Activated CD4-positive, CD25-positive, alpha-beta regulatory T cell treated with anti-CD3 and anti-CD28 coated beads, Interleukin-2, amount 50 U/mL, for 16 hours (primary cell): ENCODE data around the gene LRP3.
"Not testable (repeated sequence)": the region's sequence is repeated elsewhere in the genome, so short reads cannot be mapped to it uniquely, and the experiment has no call there.

Source experiments
- DNase-seq: peaks from one replicate; pipeline ENCODE4 v3.0.0-alpha.2; 2020; ENCODE audit warnings: low read depth, low spot score

LRP3 gene

DNA sequence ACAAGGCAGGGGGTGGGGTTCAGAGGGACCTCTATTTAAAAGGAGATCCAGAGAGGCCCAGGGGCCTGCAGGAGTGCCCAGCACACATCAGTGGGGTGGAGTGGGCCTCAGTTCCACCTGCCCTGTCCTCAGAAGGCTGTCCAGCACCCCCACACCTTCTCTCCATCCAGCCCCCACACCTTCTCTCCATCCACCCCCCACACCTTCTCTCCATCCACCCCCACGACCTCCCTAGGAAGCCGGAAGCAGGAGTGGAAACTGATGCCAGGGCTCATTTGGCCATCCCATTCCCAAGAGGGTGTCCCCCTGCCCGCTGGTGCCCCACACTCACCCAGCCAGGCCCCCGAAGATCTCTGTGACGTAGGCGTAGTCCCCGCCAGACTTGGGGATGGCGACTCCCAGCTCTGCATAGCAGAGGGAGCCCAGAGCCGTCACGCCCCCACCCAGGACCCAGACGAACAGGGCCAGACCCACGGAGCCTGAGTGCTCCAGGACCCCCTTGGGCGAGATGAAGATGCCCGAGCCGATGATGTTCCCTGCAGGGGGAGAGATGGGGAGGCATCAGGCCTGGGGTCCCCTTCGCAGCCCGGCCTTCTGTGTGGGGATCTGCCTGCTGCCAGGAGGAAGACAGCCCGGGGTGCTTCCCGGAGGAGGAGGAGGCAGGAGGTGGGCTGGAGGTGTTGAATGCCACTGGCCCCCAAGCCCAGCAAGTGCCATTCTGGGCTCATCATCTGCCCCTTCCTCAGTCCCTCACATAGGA, 21.5 kb downstream of the LRP3 start:
- DNase-seq, result no peak

DNA sequence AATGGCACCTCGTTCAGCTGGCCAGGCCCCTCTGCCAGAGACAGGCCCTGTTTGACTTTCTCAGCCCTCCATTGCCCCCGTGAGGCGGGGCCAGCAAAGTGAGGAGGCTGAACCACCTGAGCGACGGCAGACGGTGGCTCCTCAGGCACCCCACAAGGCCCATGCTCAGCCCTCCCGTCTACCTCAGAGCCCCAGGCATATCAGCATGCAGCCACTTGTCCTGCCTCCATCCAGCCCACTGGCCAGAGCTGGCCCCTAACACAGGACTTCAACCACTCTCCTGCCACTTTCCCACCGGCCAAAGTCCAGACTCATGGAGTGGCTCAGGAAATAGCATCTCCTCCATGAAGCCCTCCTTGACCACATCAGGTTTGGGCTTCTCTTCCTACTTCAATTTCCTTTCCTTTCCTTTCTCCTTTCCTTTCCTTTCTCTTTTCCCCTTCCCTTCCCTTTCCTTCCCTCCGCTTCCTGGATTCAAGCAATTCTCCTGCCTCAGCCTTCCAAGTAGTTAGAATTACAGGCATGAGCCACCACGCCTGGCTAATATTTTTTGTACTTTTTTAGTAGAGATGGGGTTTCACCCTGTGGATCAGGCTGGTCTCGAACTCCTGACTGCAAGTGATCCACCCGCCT, 22.2 kb downstream of the LRP3 start:
- no peak for DNase-seq

DNA sequence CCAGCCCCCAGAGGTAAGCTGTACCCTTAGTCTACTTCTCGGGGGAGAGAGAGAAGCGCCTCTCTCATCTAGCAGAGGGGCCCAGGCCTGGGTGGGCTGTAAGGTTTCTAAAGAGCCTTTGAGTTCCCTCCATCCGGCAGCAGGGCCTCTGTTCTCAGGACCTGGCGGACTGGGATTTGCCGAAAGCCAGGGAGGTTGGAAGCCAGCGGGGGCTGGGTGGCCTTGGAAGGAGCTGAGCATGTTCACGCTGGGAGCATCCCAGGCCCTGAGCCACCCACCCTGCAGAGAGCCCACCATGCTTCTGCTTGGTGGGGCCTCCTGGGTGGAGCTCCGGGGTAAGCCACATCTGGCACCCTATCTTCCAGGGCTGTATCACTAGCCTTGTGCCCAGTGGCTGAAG, 23.8 kb downstream of the LRP3 start:
- DNase-seq, result no peak

DNA sequence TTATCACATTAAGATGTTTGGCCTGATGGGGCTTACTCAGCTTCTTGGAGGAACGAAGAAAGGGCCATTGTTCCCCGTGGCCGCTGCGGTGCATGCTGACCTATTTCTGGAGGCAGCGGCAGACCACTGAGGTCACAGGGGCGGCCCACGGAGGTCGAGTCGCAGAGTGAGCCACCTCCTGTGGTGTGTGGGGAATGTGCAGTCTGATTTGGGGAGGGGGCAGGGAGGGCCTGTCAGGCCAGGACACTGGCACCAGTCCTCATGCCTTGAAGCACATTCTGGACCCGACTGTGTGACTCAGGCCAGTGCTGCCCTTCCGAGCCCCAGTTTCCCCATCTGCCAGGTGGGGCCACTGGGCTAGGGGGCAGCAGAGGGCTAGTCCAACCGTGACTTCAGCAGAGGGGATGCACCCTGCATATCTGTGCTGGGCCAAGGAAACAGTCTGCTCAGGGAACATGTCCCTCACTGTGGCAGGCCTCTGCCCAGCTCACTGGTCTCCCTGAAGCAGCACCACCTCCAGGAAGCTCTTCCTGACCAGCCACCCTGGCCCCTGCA, 25.2 kb downstream of the LRP3 start:
- DNase-seq, result no peak

DNA sequence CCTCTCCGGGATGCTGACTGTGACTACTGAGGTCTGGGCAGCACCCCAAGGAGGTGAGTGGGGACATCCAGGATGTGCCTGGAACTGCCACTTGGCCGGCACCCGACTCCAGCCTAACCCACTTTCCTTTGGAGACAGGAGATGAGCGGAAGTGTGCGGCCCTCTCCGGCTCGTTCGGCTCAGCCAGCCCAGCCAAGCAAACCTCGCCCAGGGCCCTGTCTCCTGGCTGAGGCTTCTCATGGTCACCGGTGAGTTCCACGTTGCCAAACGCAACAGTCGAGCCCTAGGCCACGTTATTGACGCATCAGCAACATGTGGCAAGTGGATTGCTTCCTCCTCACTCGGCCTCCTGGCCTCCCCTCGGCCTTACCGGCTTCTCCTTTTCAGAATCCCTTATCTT, 26.0 kb downstream of the LRP3 start:
- no peak for DNase-seq

DNA sequence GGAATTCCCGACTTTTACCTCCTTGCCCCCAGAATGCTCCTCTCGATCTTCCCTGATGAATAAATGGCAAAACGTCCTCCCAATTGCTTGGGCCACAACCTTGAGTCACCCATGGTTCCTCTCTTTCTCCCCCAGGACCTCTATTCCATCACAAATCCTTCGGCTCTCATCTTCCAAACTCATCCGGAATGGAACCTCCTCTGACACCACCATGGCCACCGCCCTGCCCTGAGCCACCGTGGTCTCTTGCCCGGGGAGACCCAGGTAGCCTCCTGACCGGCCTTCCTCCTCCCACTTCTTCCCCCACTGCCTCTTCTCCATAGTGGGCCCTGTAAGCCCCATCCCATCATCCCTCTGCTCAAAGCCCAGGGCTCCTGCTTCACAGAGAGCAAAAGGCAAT, 26.6 kb downstream of the LRP3 start:
- DNase-seq, result no peak

DNA sequence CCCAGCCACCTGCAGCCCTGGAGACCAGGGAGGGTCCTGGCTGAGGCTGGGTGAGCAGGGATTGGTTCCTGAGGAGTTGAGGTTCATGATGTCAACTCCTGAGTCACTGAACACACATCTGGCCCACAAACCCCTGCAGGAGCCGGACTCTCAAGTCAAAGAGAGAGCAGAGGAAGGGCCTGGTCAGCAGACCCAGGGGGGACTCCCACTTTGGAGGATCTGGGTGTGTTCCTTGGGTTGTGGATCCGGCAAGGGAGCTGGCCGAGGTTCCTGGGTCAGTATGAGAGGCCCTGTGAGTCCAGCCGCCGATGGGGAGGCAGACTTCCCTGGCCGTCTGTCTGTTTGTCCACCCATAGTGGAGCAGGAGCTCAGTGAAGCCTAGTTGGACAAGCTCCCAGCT, 27.5 kb downstream of the LRP3 start:
- DNase-seq, result no peak

DNA sequence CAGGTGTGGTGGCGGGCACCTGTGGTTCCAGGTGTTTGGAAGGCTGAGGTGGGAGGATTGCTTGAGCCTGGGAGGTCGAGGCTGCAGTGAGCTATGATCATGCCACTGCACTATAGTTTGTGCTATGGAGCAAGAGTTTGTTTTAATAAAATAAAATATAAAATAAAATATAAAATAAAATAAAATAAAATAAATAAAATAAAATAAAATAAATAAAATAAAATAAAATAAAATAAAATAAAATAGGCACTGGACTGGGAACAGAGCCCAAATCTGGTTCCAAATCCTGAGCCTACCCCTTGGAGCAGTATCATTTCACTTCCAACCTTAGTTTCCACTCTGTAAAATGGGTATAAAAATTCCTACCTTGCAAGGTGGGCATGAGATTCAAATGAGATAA, 28.1 kb downstream of the LRP3 start:
- DNase-seq, result not testable (repeated sequence)

DNA sequence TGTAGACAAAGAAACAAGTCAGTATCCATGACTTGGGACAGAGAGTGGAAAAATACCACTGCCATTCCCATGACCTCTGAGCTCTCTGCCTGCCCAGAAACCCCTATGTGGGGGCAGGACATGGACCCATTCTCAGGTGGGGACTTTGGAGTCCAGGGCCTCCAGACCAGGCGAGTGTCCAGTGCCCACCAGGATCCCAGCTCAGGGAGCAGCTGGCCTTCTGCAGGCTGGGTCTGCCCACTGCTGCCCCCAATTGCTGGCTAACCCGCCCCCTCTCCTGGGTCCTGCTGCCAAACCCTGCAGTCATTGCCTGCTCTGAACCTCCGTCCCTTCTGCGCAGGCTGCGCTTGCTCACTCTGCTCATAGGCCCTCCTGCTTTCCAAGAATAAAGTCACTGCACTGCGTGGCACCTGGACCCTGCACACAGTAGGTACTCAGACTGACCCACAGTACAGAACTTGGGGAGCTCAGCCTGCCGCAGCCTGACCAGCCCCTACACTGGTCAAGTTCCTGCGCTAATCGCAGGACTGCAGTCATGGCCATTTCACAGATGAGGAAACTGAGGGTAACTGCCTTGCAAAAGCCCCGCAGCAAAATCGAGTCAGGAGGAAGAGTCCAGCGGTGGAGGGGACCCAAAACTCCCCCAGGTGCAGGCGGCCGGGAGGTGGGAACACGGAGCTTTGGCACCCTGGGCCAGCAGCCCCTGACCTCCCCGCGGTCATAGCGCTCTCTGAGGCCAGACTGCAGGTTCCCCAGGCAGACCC, 30.7 kb downstream of the LRP3 start:
- no peak for DNase-seq

DNA sequence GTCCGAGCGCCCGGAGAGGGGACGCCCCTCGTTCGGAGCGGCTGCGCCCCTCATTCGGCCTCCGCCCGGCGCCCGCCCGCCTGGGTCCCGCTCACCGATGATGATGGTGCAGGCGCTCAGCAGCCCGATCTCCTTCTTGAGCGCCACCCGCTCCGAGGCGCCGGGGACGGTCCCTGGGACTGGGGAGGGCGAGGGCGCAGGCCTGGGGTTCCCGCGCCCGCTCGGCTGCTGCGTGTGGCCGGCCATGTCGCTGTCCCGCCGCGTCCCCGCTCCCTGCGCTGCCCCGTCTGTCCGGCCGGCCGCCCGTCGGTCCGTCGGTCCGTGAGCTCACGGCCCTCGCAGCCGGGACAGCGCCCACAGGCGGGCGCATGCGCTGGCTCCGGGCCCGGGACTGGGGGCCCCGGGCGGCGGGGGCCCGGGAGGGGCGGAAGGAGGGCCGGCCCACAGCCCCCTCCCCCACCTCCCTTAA, 31.4 kb downstream of the LRP3 start, which contains the start of gene SLC7A10:
Gene SLC7A10, minus strand, starts transcription at position 393 of the 469 bp plus-strand sequence. Its CDS starts 147 bp downstream, at position 246.
- no peak for DNase-seq

DNA sequence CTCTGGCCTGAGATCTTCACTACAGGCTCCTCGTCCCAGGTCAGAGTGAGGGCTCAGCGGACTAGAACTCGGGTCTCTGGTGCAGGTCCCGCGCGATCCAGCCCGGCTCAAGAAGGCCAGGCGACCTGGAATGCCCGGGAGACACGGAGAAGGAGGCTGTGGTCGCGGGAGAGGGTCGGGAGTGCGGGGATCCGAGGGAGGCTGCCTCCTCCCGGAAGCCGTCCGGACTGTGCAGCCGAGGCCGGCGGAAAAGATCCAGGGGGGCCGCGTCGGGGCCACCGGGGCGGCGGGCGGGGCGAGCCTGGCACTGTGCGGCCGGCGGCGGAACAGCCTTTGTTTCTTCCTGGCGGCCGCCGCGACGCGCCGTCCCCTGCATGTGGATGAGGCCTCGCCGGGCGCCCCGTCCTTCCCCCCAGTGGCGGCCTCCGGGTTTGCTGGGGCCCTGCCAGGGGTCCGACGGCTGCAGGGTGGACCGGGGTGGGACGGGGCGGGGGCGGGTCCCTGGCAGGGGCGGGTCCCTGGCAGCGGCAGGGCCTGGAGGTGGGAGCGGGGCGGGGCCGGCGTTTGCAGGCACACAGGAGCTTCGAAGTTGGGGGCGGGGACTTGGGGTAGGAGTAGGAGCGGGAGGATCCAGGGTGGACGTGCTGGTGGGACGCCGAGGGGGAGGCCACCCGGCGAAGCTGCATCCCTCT, 32.6 kb downstream of the LRP3 start:
- DNase-seq, result no peak

DNA sequence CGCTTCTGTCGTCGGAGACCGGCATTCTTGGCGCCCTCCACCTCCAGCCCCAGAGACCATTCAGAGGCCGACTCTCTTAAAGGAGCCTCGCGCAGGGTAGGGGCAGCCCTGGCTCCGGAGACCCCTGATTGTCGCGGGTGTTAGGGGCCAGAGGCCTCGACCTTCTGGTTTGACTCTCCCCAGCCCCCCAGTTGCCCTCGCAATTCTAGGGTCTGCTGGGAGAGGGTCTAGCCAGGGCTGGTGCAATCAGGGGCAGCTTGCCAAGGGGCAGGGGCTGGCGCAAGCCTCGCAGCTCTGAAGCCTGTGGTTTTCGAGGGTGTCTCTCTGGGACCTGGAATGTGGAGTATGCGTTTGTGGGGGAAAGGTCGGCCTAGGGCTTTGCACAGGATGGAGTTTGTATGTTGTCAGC, 33.1 kb downstream of the LRP3 start:
- DNase-seq, result no peak

DNA sequence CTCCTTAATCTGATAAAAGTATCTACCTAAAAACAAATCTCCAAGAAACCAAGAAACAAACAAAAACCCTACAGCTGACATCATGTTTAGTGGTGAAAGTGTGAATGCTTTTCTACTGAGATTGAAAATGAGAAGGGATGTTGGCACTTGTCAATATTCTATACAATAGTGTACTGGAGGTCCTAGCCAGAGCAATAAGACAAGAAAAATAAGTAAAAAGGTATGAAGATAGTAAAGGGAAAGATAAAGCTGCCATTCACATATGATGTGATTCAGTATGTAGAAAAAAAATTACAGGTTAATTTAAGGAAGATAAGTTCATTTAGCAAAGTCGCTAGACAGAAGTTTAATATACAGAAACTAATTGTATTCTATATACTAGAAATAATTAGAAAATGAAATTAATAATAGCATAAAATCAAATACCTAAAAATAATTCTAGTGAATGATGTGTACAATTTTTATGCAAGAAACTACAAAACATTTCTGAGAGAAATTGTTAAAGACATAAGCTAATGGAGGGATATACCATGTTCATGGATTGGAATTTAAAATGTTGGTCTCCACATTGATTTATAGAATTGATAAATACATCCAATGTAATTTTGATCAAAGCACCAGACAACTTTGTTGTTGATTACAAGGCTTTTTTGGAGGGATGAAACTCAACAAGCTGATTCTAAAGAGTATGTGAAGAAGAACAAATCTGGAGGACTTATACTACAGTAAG, 33.9 kb downstream of the LRP3 start:
- no peak for DNase-seq

DNA sequence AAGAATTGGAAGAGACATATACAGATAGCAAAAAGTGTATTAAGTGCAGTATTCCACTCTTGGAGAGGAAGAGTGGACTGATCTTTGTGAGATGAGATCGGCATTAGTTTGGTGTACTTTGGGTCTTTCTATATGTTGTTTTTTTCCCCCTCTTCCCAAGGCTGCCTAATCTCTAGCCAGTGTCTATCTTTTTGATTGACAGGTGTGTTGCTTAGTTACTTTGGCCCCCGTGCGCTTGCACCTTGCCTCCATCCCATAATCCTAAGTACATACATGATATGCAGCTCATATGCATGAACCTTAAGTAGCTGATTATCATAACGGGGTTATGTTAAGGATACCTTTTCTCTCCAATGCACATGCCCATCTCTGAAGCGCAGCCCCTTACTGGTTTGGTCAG, 35.8 kb downstream of the LRP3 start:
- no peak for DNase-seq

DNA sequence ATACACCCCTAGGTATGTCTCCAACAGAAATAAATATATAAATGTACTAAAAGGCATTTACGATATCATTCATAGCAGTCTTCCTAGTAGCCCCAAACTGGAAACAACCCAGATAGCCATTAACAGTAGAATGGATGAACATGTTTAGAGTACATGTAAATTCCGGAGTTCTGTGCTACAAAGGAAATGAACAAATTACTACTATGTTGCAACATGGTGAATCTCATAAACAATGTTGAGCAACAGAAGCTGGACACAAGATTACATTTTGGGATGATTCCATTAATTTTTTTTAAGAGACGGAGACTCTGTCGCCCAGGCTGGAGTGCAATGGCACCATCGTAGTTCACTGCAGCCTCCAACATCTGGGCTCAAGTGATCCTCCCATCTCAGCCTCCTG, 37.4 kb downstream of the LRP3 start:
- no peak for DNase-seq

DNA sequence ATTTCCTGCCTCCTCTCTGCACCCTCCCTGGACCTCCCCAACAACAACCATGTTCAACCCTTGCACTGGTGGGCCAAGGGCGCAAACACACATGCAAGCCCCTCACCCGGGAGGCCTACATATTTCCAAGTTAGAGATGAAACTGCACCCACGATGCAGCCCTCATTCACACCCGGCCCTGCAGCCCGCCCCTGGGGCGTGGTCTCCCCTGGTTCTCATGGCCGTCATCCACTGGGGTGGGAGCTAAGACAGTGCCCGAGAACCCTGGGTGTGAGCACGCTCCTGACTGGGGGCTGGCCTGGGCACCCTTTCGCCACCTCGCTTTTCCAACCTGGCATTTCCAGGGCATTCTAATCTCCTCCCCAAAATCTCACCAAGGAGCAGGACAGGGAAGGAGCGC, 38.5 kb downstream of the LRP3 start:
- DNase-seq, result no peak

DNA sequence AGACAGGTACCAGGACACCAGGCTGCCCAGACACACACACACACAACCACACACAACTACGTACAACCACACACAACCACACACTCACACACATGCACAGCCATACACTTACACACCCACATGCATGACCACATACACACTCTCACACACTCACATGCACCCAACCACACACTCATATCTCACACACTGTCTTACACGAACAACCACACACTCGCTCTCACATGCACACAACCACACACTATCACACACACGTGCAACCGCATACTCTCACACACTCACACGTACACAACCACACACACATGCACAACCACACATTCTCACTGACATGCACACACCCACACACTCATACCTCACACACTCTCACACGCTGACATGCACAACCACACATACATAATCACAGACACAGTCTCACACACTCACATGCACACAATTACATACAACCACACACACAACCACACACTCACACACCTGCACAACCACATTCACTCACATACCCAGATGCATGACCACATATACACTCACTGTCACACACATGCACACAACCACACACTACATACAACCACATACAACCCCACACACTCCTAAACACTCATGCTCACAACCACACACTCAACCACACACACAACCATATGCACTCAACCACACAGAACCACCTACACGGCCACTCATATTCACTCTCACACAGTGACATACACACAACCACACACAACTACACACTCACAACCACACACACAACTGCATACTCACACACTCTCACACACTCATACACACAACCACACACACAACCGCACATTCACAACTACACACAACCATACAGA, 39.1 kb downstream of the LRP3 start:
- DNase-seq, result no peak

DNA sequence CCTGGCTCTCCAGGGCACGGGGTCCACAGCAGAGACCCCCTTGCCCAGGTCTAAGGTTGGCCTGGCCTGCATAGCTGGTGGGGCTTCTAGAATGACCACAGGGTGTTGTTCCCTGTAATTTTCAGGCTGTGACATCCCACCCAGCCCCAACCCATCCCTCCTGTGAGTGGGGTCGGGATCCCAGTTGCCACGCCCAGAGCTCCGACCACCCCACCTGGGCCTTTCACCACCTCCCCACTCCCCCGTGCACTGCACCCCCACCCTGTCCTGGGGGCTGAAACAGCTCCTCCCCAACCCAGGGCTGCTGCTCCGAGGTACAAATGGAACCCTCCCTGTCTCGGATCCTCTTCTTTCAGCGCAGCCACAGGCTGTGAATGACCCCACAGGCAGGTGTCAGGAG, 40.0 kb downstream of the LRP3 start:
- no peak for DNase-seq

DNA sequence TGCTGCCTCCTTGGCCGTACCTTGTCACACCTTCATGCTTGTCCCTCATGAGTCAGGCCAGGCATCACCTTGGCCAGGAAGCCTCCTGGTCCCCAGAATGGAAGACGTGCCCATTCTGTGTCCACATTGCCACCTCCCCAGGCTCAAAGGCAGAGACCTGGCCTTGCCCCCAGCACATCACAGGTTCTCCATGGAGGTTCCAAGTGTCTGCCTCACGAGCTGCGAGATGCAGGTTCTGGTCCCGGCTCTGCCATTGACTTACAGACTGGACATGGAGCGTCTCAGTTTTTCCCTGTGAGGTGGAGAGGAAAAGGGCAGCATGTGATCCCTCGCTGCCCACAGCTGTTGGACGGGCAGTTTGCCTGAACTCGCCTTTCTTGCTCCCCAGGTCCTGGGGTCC, 40.6 kb downstream of the LRP3 start:
- DNase-seq, result no peak
